PC-3 (cell line): ENCODE measurements around the gene COP1.

Experiments
- EZH2 ChIP-seq: fragments of 300-600 bp; sonication (generic); IDR thresholded peaks from one replicate; pipeline ENCODE4 v1.6.1; 2017; ENCODE audit warnings: antibody characterized with exemption, mild to moderate bottlenecking, low read length; ENCODE audit not compliant: unreplicated experiment
- EZH2phosphoT487 ChIP-seq: fragments of 300-600 bp; sonication (generic); IDR thresholded peaks from 2 replicates; pipeline ENCODE4 v1.6.1; 2018; ENCODE audit warnings: mild to moderate bottlenecking, antibody characterized with exemption, low read length, borderline replicate concordance
- TF ChIP-seq, protein P1 (sequence below): fragments of 300-600 bp; sonication (generic); conservative IDR thresholded peaks from 2 replicates; pipeline ENCODE4 v1.5.1; 2017; ENCODE audit warnings: antibody characterized with exemption, low read depth, mild to moderate bottlenecking, low read length

DNA sequence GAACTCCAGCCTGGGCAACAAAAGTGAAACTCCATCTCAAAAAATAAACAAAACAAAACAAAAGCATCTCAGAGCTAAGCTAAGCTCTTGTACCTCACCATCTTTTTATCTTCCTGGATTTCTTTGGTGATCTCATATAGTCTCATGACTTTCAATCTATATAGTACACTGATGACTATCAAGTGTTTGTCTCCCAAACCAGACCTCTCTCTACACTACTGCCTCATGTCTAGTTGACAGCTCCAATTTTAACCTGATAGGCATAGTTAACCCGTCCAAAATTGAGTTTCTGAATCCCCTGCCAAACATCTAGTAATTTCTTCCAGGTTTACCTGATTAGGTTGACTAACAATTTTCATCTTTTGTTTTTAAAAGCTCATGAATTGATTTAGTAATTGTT, 151.7 kb downstream of the COP1 start:
- TF ChIP-seq, protein P1, sequence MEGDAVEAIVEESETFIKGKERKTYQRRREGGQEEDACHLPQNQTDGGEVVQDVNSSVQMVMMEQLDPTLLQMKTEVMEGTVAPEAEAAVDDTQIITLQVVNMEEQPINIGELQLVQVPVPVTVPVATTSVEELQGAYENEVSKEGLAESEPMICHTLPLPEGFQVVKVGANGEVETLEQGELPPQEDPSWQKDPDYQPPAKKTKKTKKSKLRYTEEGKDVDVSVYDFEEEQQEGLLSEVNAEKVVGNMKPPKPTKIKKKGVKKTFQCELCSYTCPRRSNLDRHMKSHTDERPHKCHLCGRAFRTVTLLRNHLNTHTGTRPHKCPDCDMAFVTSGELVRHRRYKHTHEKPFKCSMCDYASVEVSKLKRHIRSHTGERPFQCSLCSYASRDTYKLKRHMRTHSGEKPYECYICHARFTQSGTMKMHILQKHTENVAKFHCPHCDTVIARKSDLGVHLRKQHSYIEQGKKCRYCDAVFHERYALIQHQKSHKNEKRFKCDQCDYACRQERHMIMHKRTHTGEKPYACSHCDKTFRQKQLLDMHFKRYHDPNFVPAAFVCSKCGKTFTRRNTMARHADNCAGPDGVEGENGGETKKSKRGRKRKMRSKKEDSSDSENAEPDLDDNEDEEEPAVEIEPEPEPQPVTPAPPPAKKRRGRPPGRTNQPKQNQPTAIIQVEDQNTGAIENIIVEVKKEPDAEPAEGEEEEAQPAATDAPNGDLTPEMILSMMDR, result no peak
- TF ChIP-seq EZH2 (no peak), EZH2phosphoT487 (no peak)
